Testis (tissue), 2 donors: ENCODE results near the gene CEP95.

Experiments used
- POLR2A ChIP-seq: fragments of 450-650 bp; IDR thresholded peaks from one replicate; pipeline ENCODE4 v1.6.1; 2017; ENCODE audit warnings: antibody characterized with exemption, mild to moderate bottlenecking, moderate library complexity
- TF ChIP-seq, protein P1 (sequence below), 3 experiments: fragments of 450-650 bp in 2 of 3; fragments of 200-600 bp in 1 of 3; sonication (generic) in 1 of 3; IDR thresholded peaks; one replicate each; pipeline ENCODE4 v1.5.1; 2016 to 2019; ENCODE audit warnings: antibody characterized with exemption in 3 of 3, mild to moderate bottlenecking in 2 of 3, moderate library complexity in 1 of 3

DNA sequence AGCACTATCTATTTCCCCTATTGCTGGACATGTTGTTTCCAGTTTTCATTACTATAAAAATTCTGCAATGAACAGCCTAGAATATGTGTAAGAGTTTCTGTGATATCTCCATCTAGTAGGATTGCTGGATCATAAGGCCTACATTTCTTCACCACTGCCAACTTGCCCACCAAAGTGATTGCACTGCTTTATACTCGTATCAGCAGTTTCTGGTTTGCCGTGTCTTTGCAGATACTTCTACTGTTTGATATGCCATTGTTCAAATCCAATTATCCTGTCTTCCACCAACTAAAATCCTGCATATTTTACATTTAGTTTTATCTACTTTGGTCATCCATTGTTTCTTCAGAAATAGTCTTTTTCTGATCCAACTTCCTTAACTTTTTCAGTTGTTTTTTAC, 21.1 kb downstream of the CEP95 start:
- TF ChIP-seq, protein P1, sequence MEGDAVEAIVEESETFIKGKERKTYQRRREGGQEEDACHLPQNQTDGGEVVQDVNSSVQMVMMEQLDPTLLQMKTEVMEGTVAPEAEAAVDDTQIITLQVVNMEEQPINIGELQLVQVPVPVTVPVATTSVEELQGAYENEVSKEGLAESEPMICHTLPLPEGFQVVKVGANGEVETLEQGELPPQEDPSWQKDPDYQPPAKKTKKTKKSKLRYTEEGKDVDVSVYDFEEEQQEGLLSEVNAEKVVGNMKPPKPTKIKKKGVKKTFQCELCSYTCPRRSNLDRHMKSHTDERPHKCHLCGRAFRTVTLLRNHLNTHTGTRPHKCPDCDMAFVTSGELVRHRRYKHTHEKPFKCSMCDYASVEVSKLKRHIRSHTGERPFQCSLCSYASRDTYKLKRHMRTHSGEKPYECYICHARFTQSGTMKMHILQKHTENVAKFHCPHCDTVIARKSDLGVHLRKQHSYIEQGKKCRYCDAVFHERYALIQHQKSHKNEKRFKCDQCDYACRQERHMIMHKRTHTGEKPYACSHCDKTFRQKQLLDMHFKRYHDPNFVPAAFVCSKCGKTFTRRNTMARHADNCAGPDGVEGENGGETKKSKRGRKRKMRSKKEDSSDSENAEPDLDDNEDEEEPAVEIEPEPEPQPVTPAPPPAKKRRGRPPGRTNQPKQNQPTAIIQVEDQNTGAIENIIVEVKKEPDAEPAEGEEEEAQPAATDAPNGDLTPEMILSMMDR (IDR thresholded peaks at IDR 0.05): no peak
- TF ChIP-seq POLR2A: no peak
